SK-N-SH treated with all-trans-retinoic acid at 6 μM for 48 hours (cell line): ENCODE data around the gene AP2A2.

Experiments
- ATAC-seq: fragments of 200-7000 bp; cut with Tn5 transposase; 3 replicates; pipeline ENCODE4 v1.9.1; 2020; ENCODE audit warnings: mild to moderate bottlenecking, moderate library complexity
- ARNTL ChIP-seq: fragments of 450-650 bp; formaldehyde crosslinking; IDR thresholded peaks from 2 replicates; pipeline ENCODE4 v1.5.0; 2020; ENCODE audit warnings: low read depth, mild to moderate bottlenecking, moderate library complexity, borderline replicate concordance
- BACH2 ChIP-seq: fragments of 250-450 bp; sonication (Bioruptor Pico); IDR thresholded peaks from 2 replicates; pipeline ENCODE4 v1.9.0; 2021; ENCODE audit warnings: mild to moderate bottlenecking, borderline replicate concordance
- CSDC2 ChIP-seq: fragments of 250-450 bp; sonication (Bioruptor Pico); IDR thresholded peaks from 2 replicates; pipeline ENCODE4 v1.5.0; 2020; ENCODE audit warnings: mild to moderate bottlenecking, moderate library complexity
- ESRRG ChIP-seq: fragments of 250-450 bp; sonication (Bioruptor Pico); IDR thresholded peaks from 2 replicates; pipeline ENCODE4 v1.6.1; 2021; ENCODE audit warnings: mild to moderate bottlenecking
- ISL1 ChIP-seq: fragments of 250-450 bp; sonication (Bioruptor Pico); IDR thresholded peaks from 2 replicates; pipeline ENCODE4 v2.1.2; 2022; ENCODE audit warnings: mild to moderate bottlenecking, moderate library complexity
- OSR1 ChIP-seq: fragments of 250-450 bp; sonication (Bioruptor Pico); IDR thresholded peaks from 2 replicates; pipeline ENCODE4 v1.8.0; 2022; ENCODE audit warnings: moderate library complexity, mild to moderate bottlenecking, inconsistent platforms
- PPARA ChIP-seq: fragments of 250-450 bp; sonication (Bioruptor Pico); IDR thresholded peaks from 2 replicates; pipeline ENCODE4 v1.5.0; 2020; ENCODE audit warnings: mild to moderate bottlenecking, borderline replicate concordance
- RARB ChIP-seq: fragments of 250-450 bp; sonication (Bioruptor Pico); IDR thresholded peaks from 2 replicates; pipeline ENCODE4 v1.8.0; 2021; ENCODE audit warnings: mild to moderate bottlenecking, moderate library complexity
- SNAI2 ChIP-seq: fragments of 250-450 bp; sonication (Bioruptor Pico); IDR thresholded peaks from 2 replicates; pipeline ENCODE4 v1.5.0; 2020; ENCODE audit warnings: mild to moderate bottlenecking, moderate library complexity
- TCF4 ChIP-seq: fragments of 250-450 bp; sonication (Bioruptor Pico); IDR thresholded peaks from 2 replicates; pipeline ENCODE4 v1.8.0; 2021; ENCODE audit warnings: mild to moderate bottlenecking, moderate library complexity, borderline replicate concordance
- TOX ChIP-seq: fragments of 250-450 bp; sonication (Bioruptor Pico); IDR thresholded peaks from 2 replicates; pipeline ENCODE4 v1.8.0; 2021; ENCODE audit warnings: mild to moderate bottlenecking, moderate library complexity, borderline replicate concordance
- ZC3H10 ChIP-seq: fragments of 250-450 bp; sonication (Bioruptor Pico); IDR thresholded peaks from 2 replicates; pipeline ENCODE4 v1.5.1; 2021; ENCODE audit warnings: mild to moderate bottlenecking, moderate library complexity
- ZFP3 ChIP-seq: fragments of 250-450 bp; sonication (Bioruptor Pico); IDR thresholded peaks from 2 replicates; pipeline ENCODE4 v1.5.0; 2020; ENCODE audit warnings: mild to moderate bottlenecking, moderate library complexity
- ZNF565 ChIP-seq: fragments of 450-650 bp; formaldehyde crosslinking; conservative IDR thresholded peaks from 2 replicates; pipeline ENCODE4 v1.5.0; 2020; ENCODE audit warnings: low read depth, mild to moderate bottlenecking, moderate library complexity
- ZNF8 ChIP-seq: fragments of 450-650 bp; formaldehyde crosslinking; IDR thresholded peaks from 2 replicates; pipeline ENCODE4 v1.5.0; 2020; ENCODE audit warnings: mild to moderate bottlenecking, moderate library complexity
- TF ChIP-seq, protein P1 (sequence below): fragments of 250-450 bp; sonication (Bioruptor Pico); IDR thresholded peaks from 2 replicates; pipeline ENCODE4 v1.5.1; 2020; ENCODE audit warnings: low read depth, mild to moderate bottlenecking, moderate library complexity
- TF ChIP-seq, protein P2 (sequence below): fragments of 250-450 bp; sonication (Bioruptor Pico); IDR thresholded peaks from 2 replicates; pipeline ENCODE4 v1.5.0; 2020; ENCODE audit warnings: mild to moderate bottlenecking, moderate library complexity
- TF ChIP-seq, protein P3 (sequence below): fragments of 250-450 bp; sonication (Bioruptor Pico); IDR thresholded peaks from 2 replicates; pipeline ENCODE4 v1.8.0; 2021; ENCODE audit warnings: low read depth, mild to moderate bottlenecking, moderate library complexity, borderline replicate concordance
- TF ChIP-seq, protein P4 (sequence below): fragments of 250-450 bp; sonication (Bioruptor Pico); IDR thresholded peaks from 2 replicates; pipeline ENCODE4 v1.8.0; 2020; ENCODE audit warnings: mild to moderate bottlenecking, moderate library complexity, borderline replicate concordance
- TF ChIP-seq, protein P5 (sequence below): fragments of 250-450 bp; sonication (Bioruptor Pico); IDR thresholded peaks from 2 replicates; pipeline ENCODE4 v1.5.1; 2021; ENCODE audit warnings: mild to moderate bottlenecking, moderate library complexity

The AP2A2 gene

DNA sequence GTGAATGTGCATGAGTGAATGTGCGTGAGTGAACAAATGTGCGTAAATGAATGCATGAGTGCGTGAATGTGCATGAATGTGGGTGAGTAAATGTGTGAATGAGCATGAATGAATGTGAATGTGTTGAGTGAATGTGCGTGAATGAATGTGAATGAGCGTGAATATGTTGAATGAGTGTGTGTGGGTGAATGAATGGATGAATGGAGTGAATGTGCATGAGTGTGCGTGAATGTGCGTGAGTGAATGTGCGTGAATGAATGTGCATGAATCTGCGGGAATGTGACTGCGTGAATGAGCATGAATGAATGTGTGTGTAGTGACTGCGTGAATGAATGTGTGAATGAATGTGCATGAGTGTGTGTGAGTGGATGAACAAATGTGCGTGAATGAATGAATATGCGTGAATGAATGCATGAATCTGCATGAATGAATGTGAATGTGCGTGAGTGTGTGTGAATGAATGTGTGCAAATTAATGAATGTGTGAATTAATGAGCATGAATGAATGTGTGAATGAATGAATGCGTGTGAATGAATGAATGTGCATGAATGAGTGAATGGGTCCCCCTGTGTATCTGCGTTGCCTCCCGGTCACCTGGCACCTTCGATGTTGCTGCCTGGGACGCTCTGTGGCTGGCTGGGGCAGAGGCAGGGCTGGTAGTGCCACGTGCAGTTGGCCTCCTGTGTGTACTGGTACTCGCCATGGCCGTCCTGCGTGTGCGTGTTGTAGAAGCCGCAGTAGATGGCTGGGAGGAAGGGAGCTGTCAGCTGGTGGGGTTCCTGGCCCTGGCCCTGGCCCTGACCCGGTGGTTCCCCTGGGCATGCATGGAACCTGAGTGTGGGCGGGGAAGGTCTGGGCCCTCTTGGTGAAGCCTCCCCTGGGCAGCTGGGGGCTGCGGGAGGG lies 97.5 kb downstream of the AP2A2 start:
- no peak for ATAC-seq

DNA sequence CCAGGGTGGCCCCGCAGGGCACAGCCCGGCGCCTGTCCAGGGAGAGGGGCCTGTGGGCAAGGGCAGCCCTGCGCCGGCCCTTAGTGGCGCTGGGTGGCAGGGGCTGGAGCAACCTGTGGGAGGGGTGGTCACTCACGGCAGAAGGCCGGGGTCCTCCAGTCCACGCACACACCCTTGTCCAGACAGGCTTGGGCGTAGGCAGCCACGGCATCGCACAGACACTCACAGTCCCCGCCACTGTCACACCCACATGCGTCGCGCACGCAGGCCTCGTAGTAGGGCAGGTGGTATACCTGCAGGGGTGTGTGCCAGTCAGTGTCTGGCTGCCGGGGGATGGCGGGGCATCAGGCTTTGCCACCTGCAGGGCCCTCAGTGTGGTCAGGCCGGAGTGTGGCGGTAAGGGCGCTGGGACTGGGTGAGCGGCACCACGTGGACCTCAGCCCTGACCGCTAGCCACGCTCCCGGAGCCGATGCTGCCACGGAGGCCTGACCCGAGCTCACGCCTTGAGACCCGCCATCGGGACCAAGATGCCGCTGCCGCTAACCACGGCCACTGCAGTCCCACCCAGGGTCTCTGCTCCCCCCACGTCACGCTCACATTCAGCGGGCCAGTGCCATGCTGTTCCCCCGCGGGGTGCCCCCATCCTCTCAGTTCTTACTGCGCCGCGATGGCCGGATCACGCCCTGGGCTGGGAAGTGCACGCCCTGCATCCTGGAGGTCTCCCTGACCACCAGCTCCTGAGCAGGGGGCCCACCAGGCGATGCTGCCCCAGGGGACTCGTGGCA lies 98.3 kb downstream of the AP2A2 start:
- no peak for ATAC-seq
- TF ChIP-seq CSDC2 (CRISPR knock-in tag) (no peak), RARB (CRISPR knock-in tag) (no peak)

More for the DNA sequence above, 97.5 kb downstream of the AP2A2 start:
- TF ChIP-seq OSR1 (CRISPR knock-in tag): no peak
- TF ChIP-seq PPARA (CRISPR knock-in tag): no peak
- TF ChIP-seq ISL1 (CRISPR knock-in tag): no peak
- TF ChIP-seq BACH2 (CRISPR knock-in tag): no peak
- TF ChIP-seq ZFP3 (CRISPR knock-in tag): no peak
- TF ChIP-seq, protein P1, sequence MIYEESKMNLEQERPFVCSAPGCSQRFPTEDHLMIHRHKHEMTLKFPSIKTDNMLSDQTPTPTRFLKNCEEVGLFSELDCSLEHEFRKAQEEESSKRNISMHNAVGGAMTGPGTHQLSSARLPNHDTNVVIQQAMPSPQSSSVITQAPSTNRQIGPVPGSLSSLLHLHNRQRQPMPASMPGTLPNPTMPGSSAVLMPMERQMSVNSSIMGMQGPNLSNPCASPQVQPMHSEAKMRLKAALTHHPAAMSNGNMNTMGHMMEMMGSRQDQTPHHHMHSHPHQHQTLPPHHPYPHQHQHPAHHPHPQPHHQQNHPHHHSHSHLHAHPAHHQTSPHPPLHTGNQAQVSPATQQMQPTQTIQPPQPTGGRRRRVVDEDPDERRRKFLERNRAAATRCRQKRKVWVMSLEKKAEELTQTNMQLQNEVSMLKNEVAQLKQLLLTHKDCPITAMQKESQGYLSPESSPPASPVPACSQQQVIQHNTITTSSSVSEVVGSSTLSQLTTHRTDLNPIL: no peak
- no peak for TF ChIP-seq TCF4 (CRISPR knock-in tag)
- TF ChIP-seq, protein P2, sequence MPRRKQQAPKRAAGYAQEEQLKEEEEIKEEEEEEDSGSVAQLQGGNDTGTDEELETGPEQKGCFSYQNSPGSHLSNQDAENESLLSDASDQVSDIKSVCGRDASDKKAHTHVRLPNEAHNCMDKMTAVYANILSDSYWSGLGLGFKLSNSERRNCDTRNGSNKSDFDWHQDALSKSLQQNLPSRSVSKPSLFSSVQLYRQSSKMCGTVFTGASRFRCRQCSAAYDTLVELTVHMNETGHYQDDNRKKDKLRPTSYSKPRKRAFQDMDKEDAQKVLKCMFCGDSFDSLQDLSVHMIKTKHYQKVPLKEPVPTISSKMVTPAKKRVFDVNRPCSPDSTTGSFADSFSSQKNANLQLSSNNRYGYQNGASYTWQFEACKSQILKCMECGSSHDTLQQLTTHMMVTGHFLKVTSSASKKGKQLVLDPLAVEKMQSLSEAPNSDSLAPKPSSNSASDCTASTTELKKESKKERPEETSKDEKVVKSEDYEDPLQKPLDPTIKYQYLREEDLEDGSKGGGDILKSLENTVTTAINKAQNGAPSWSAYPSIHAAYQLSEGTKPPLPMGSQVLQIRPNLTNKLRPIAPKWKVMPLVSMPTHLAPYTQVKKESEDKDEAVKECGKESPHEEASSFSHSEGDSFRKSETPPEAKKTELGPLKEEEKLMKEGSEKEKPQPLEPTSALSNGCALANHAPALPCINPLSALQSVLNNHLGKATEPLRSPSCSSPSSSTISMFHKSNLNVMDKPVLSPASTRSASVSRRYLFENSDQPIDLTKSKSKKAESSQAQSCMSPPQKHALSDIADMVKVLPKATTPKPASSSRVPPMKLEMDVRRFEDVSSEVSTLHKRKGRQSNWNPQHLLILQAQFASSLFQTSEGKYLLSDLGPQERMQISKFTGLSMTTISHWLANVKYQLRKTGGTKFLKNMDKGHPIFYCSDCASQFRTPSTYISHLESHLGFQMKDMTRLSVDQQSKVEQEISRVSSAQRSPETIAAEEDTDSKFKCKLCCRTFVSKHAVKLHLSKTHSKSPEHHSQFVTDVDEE (CRISPR knock-in tag): no peak
- TF ChIP-seq ESRRG (CRISPR knock-in tag): no peak
- TF ChIP-seq, protein P3, sequence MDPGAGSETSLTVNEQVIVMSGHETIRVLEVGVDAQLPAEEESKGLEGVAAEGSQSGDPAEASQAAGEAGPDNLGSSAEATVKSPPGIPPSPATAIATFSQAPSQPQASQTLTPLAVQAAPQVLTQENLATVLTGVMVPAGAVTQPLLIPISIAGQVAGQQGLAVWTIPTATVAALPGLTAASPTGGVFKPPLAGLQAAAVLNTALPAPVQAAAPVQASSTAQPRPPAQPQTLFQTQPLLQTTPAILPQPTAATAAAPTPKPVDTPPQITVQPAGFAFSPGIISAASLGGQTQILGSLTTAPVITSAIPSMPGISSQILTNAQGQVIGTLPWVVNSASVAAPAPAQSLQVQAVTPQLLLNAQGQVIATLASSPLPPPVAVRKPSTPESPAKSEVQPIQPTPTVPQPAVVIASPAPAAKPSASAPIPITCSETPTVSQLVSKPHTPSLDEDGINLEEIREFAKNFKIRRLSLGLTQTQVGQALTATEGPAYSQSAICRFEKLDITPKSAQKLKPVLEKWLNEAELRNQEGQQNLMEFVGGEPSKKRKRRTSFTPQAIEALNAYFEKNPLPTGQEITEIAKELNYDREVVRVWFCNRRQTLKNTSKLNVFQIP (CRISPR knock-in tag): no peak
- TF ChIP-seq SNAI2 (CRISPR knock-in tag): no peak

DNA sequence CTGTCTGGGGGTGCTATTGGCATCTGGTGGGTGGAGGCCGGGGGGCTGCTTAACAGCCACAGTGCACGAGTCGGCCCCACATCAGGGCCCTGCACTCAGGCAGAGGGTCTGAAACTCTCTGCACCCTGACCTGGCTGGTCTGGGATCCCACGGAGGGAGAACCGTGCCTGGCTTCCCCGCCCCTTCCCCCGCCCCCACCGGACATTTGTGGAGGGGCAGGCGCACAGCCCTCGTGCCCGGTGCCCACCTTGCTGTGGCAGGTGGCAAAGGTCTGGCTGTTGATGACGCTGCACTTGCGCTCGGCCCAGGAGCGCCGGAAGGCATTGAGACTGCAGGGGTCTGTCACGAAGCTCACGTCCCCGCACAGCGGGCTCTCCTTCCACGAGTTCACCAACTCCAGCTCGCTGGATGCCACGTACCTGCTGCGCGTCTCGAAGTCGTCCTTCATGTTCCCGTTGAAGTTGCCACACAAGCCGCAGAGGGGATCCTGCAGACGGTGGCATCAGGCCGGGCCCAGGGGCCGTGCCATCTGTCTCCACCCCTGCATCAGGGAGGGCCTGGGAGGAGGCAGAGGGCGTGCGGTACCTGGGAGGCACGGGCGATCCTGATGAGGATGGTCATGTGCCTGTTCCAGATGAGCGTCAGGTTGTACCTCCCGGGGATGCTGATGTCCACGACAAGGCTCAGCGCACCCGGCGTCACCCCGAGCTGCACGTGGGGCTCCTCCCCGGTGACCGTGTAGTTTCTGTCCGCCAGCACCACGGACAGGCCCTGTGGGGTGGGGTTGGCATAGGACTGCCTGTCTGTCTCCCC lies 99.1 kb downstream of the AP2A2 start:
- no peak for ATAC-seq
- TF ChIP-seq CSDC2 (CRISPR knock-in tag) (no peak), ISL1 (CRISPR knock-in tag) (no peak), TOX (CRISPR knock-in tag) (no peak), ESRRG (CRISPR knock-in tag) (no peak), PPARA (CRISPR knock-in tag) (no peak), ZNF8 (CRISPR knock-in tag) (no peak), ZFP3 (CRISPR knock-in tag) (no peak), ZC3H10 (CRISPR knock-in tag) (no peak), BACH2 (CRISPR knock-in tag) (no peak), TCF4 (CRISPR knock-in tag) (no peak), ARNTL (CRISPR knock-in tag) (no peak), RARB (CRISPR knock-in tag) (no peak), SNAI2 (CRISPR knock-in tag) (no peak), ZNF565 (CRISPR knock-in tag) (no peak)
- TF ChIP-seq, protein P4, sequence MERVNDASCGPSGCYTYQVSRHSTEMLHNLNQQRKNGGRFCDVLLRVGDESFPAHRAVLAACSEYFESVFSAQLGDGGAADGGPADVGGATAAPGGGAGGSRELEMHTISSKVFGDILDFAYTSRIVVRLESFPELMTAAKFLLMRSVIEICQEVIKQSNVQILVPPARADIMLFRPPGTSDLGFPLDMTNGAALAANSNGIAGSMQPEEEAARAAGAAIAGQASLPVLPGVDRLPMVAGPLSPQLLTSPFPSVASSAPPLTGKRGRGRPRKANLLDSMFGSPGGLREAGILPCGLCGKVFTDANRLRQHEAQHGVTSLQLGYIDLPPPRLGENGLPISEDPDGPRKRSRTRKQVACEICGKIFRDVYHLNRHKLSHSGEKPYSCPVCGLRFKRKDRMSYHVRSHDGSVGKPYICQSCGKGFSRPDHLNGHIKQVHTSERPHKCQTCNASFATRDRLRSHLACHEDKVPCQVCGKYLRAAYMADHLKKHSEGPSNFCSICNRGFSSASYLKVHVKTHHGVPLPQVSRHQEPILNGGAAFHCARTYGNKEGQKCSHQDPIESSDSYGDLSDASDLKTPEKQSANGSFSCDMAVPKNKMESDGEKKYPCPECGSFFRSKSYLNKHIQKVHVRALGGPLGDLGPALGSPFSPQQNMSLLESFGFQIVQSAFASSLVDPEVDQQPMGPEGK (CRISPR knock-in tag): no peak
- TF ChIP-seq, protein P5, sequence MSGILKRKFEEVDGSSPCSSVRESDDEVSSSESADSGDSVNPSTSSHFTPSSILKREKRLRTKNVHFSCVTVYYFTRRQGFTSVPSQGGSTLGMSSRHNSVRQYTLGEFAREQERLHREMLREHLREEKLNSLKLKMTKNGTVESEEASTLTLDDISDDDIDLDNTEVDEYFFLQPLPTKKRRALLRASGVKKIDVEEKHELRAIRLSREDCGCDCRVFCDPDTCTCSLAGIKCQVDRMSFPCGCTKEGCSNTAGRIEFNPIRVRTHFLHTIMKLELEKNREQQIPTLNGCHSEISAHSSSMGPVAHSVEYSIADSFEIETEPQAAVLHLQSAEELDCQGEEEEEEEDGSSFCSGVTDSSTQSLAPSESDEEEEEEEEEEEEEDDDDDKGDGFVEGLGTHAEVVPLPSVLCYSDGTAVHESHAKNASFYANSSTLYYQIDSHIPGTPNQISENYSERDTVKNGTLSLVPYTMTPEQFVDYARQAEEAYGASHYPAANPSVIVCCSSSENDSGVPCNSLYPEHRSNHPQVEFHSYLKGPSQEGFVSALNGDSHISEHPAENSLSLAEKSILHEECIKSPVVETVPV (CRISPR knock-in tag): no peak
- TF ChIP-seq, protein P2 (CRISPR knock-in tag): no peak
